ENCODE results near the gene RPA1.

DNA sequence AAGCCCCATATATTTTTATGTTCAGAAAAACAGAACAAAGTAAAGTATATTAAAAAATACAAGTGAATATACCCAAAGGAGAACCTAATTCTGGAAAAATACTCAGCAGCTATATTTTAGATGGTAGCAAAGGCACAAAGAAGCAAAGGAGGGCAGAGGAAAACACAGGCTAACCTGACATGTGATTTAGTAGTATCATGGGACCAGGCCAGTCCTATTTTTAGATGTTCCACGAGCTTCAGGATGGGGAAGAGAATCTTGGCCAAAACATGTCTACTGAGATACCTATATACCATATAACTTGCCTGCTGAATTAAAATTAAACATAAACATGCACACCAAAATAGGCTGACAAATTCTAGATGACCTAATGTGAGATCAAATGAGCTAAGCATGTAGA lies 33.0 kb upstream of the RPA1 start:
- TF ChIP-seq, protein P1, sequence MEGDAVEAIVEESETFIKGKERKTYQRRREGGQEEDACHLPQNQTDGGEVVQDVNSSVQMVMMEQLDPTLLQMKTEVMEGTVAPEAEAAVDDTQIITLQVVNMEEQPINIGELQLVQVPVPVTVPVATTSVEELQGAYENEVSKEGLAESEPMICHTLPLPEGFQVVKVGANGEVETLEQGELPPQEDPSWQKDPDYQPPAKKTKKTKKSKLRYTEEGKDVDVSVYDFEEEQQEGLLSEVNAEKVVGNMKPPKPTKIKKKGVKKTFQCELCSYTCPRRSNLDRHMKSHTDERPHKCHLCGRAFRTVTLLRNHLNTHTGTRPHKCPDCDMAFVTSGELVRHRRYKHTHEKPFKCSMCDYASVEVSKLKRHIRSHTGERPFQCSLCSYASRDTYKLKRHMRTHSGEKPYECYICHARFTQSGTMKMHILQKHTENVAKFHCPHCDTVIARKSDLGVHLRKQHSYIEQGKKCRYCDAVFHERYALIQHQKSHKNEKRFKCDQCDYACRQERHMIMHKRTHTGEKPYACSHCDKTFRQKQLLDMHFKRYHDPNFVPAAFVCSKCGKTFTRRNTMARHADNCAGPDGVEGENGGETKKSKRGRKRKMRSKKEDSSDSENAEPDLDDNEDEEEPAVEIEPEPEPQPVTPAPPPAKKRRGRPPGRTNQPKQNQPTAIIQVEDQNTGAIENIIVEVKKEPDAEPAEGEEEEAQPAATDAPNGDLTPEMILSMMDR (IDR thresholded peaks at IDR 0.05), result no peak
- TF ChIP-seq POLR2A (IDR thresholded peaks at IDR 0.05; ENCODE audit: low read depth), result no peak
- TF ChIP-seq EP300 (IDR thresholded peaks at IDR 0.05), result no peak
